IgD-negative memory B cell (primary cell): ENCODE results near the gene RAB11FIP3. TPM values are rescaled to one million over a fixed set of nuclear protein-coding genes. Genes with fewer than 3 reads are reported as not detected.
"Not testable (repeated sequence)": the region's sequence is repeated elsewhere in the genome, so short reads cannot be mapped to it uniquely, and the experiment has no call there.

ENCODE experiments used
- H3K27ac Mint-ChIP-seq, 3 donors: one replicate each; pipeline ENCODE4 v1.8.0; 2020 to 2022; ENCODE audit warnings: mild to moderate bottlenecking in 3 of 3, mixed read lengths in 3 of 3, moderate library complexity in 1 of 3
- H3K27me3 Mint-ChIP-seq: one replicate; pipeline ENCODE4 v1.8.0; 2021; ENCODE audit warnings: mixed read lengths
- H3K36me3 Mint-ChIP-seq: one replicate; pipeline ENCODE4 v1.8.0; 2020; ENCODE audit warnings: mild to moderate bottlenecking, mixed read lengths
- H3K4me1 Mint-ChIP-seq, 3 donors: one replicate each; pipeline ENCODE4 v1.8.0; 2020 to 2022; ENCODE audit warnings: mixed read lengths in 3 of 3, mild to moderate bottlenecking in 1 of 3
- H3K4me3 Mint-ChIP-seq, 4 donors: one replicate each; pipeline ENCODE4 v1.8.0; 2020 to 2022; ENCODE audit warnings: mild to moderate bottlenecking in 4 of 4, mixed read lengths in 4 of 4, moderate library complexity in 3 of 4
- H3K9me3 Mint-ChIP-seq, 3 donors: one replicate each; pipeline ENCODE4 v1.8.0; 2020 to 2021; ENCODE audit warnings: mixed read lengths in 3 of 3, mild to moderate bottlenecking in 1 of 3
- polyA plus RNA-seq: library from polyadenylated mRNA; unstranded; fragments of 300-500 nt; fragmentation: Illumina TruSeq; gene quantifications from one replicate; pipeline ENCODE4 v1.2.3, GENCODE V29; 2021

The RAB11FIP3 gene
- polyA plus RNA-seq, 1 donor from 2014 or later: 1.9 TPM

DNA sequence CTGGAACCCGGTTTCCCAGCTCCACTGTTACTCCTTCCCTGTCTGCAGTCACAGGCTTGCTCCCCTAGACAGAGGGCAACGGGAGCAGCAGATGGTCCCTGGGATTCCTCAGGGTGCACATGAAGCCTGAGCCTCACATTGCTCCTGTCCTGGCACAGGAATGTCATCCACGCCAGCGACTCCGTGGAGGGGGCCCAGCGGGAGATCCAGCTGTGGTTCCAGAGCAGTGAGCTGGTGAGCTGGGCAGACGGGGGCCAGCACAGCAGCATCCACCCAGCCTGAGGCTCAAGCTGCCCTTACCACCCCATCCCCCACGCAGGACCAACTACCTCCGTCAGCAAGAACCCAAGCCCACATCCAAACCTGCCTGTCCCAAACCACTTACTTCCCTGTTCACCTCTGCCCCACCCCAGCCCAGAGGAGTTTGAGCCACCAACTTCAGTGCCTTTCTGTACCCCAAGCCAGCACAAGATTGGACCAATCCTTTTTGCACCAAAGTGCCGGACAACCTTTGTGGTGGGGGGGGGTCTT lies 25.3 kb upstream of the RAB11FIP3 start:
- H3K4me3 Mint-ChIP-seq: peak overlapping the region; percentile 94 to 97 (median 97)
- H3K27me3 Mint-ChIP-seq: no peaks in the 10 kb centered on the region
- peak overlapping the region; percentile 95 to 99 (median 98) for H3K27ac Mint-ChIP-seq
- no peaks in the 10 kb centered on the region for H3K9me3 Mint-ChIP-seq
- H3K4me1 Mint-ChIP-seq: peaks cover 12 to 20% (median 17%) of the 10 kb centered on the region in 3 donors
- H3K36me3 Mint-ChIP-seq: peaks cover 2% of the 10 kb centered on the region

DNA sequence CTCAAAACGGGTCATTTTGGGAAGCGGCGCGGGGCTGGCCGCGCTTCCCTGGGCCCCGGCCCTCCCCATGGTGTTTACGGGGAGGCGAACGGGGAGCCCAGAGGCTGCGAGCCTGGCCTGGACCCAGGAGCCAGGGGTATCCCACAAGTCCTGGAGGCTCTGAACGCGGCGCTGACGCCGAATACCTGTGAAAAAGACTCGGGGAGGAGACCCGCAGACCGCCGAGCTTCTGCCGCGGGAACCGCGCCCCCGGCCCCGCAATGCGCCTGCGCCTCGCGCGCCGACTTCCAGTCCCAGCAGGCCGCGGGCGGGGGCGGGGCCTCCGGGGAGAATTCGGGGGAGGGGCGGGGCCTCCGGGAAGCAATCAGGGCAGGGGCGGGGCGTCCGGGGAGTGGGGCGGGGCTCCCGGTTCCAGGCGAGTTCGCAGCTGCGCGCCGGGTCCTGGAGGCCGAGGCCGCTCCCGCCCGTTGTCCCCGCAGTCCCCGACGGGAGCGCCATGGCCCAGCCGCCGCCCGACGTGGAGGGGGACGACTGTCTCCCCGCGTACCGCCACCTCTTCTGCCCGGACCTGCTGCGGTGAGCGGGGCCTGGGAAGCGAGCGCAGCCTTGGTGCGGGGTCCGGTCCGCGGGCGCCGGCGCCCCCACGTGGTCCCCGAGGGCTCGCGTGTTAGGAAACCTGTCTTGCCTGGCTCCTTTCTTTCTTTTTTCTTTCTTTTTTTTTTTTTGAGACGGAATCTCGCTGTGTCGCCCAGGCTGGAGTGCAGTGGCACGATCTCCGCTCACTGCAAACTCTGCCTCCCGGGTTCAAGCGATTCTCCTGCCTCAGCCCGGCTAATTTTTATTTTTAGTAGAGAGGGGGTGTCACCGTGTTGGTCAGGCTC lies 23.7 kb upstream of the RAB11FIP3 start, which contains the start of gene DECR2:
Gene DECR2 (plus strand): TSS at position 418 of the 881 bp plus-strand sequence. CDS start 79 bp downstream, at position 497.
- Mint-ChIP-seq H3K27ac (peak within 1 kb of the TSS; percentile 95 to 99 (median 98)), H3K27me3 (no peaks in the 10 kb centered on the region), H3K4me1 (peaks cover 2 to 8% (median 8%) of the 10 kb centered on the region in 3 donors), H3K36me3 (peaks cover under 1% of the 10 kb centered on the region), H3K9me3 (no peaks in the 10 kb centered on the region), H3K4me3 (peak within 1 kb of the TSS; percentile 94 to 97 (median 97))

GRCh38 chr16:404971-405486 lies 20.4 kb upstream of the RAB11FIP3 start:
- Mint-ChIP-seq H3K4me3 (peak overlapping the region in 1 of 4 donors; percentile 55), H3K36me3 (no peaks in the 10 kb centered on the region), H3K4me1 (peaks cover 0 to 6% (median 6%) of the 10 kb centered on the region in 3 donors), H3K27ac (peak overlapping the region in 1 of 3 donors; percentile 67), H3K9me3 (no peaks in the 10 kb centered on the region), H3K27me3 (no peaks in the 10 kb centered on the region)

- Mint-ChIP-seq H3K4me3 (peak overlapping the region in 1 of 4 donors; percentile 55), H3K27ac (no peak overlapping the region), H3K36me3 (no peaks in the 10 kb centered on the region), H3K9me3 (no peaks in the 10 kb centered on the region), H3K4me1 (no peaks in the 10 kb centered on the region), H3K27me3 (no peaks in the 10 kb centered on the region)
Observed at GRCh38 chr16:405548-406506, 19.6 kb upstream of the RAB11FIP3 start.

DNA sequence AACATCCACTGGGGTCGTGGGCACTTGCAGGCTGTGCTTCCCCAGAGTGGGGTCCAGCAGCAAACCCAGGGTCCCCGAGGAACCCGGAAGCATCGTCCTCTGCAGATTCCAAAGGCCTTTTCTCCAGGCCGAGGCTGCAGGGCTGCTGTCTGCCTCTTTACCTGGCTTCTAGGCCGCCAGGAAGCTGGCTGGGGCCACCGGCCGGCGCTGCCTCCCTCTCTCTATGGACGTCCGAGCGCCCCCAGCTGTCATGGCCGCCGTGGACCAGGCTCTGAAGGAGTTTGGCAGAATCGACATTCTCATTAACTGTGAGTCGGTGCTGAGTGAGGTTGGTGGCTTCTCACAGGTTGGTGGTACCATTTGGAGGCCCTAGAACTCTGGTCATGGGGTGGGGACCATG lies 18.2 kb upstream of the RAB11FIP3 start:
- Mint-ChIP-seq H3K4me1 (no peaks in the 10 kb centered on the region), H3K4me3 (no peak overlapping the region), H3K9me3 (no peaks in the 10 kb centered on the region), H3K27ac (no peak overlapping the region), H3K36me3 (no peaks in the 10 kb centered on the region), H3K27me3 (no peaks in the 10 kb centered on the region)

DNA sequence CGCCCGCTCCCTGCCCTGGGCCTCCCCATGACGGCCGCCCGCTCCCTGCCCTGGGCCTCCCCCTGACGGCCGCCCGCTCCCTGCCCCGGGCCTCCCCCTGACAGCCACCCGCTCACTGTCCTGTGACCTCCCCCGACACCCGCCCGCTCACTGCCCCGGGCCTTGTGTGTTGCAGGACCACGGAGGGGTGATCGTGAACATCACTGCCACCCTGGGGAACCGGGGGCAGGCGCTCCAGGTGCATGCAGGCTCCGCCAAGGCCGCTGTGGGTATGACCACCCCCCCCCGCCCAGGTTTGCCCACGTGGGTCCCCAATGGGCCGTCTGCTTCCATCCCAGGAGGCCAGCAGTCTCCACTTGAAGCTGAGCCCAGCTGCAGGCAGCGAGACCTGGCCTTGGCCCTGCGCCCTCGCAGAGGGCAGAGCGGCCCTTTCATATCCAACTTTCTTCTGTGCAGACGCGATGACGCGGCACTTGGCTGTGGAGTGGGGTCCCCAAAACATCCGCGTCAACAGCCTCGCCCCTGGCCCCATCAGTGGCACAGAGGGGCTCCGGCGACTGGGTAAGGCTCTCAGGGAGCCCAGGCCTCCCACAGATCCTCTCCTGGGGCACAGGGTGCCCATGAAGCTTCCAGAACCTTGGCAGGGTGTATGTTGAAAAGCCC lies 14.8 kb upstream of the RAB11FIP3 start:
- Mint-ChIP-seq H3K27me3 (no peaks in the 10 kb centered on the region), H3K4me1 (no peaks in the 10 kb centered on the region), H3K36me3 (no peaks in the 10 kb centered on the region), H3K9me3 (no peaks in the 10 kb centered on the region), H3K4me3 (no peak overlapping the region), H3K27ac (no peak overlapping the region)

- H3K9me3 Mint-ChIP-seq: no peaks in the 10 kb centered on the region
- H3K4me3 Mint-ChIP-seq: no peak overlapping the region
- H3K27ac Mint-ChIP-seq: no peak overlapping the region
- no peaks in the 10 kb centered on the region for H3K27me3 Mint-ChIP-seq
- H3K36me3 Mint-ChIP-seq: no peaks in the 10 kb centered on the region
- no peaks in the 10 kb centered on the region for H3K4me1 Mint-ChIP-seq
Observed at GRCh38 chr16:411576-412265, 13.7 kb upstream of the RAB11FIP3 start.

DNA sequence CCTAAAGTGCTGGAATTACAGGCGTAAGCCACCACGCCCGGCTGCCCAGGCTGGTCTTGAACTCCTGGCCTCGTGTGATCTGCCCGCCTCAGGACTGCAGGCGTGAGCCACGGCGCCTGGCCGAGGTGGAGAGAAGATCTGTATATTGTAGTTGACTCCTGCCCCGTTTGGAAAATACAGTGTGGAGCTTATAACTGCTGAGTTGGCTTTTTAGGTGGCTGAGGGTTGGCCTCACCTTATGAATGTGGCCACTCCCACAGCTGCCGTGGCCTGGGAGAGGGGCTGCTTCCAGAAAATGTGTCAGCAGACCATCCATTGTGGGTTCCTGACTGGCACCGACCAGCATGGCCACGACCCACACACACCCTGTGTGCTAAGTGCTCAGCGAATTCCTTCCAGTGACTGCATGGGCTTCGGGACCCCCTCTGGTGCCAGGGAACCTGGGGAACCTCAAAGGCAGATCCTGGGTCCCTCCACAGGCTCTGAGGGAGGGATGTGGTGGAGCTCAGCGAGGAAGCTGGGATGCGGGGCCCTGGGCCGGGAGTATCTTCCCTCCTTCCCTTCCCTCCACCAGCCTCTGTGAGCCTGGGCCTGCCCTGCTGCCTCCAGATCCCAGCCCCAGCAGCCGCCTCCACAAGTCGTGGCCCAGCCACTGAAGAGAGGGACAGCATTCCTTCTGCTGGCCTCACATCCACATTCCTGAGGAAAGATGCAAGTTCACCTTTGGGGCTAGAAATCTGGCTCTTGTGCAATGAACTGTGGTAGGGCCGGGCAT lies 10.9 kb upstream of the RAB11FIP3 start:
- Mint-ChIP-seq H3K4me1 (no peaks in the 10 kb centered on the region), H3K27ac (no peak overlapping the region), H3K4me3 (no peak overlapping the region), H3K36me3 (no peaks in the 10 kb centered on the region), H3K27me3 (no peaks in the 10 kb centered on the region), H3K9me3 (no peaks in the 10 kb centered on the region)

GRCh38 chr16:415170-415498 lies 10.3 kb upstream of the RAB11FIP3 start:
- not testable (repeated sequence) for H3K36me3 Mint-ChIP-seq, H3K9me3 Mint-ChIP-seq, H3K27ac Mint-ChIP-seq, H3K4me1 Mint-ChIP-seq, H3K4me3 Mint-ChIP-seq, H3K27me3 Mint-ChIP-seq

GRCh38 chr16:422179-422578 lies 3.3 kb upstream of the RAB11FIP3 start:
- H3K36me3 Mint-ChIP-seq, H3K27ac Mint-ChIP-seq, H3K9me3 Mint-ChIP-seq: not testable (repeated sequence)
- peaks cover 15% of the 10 kb centered on the region for H3K27me3 Mint-ChIP-seq
- H3K4me3 Mint-ChIP-seq: peak overlapping the region in 1 of 4 donors; percentile 55
- H3K4me1 Mint-ChIP-seq: peaks cover 8 to 11% (median 8%) of the 10 kb centered on the region in 3 donors

GRCh38 chr16:424033-424622 lies 1.3 kb upstream of the RAB11FIP3 start:
- Mint-ChIP-seq H3K27me3 (peaks cover 15% of the 10 kb centered on the region), H3K27ac (peak overlapping the region in 1 of 3 donors; percentile 92), H3K4me3 (peak overlapping the region; percentile 76 to 98 (median 92)), H3K36me3 (peaks cover 7% of the 10 kb centered on the region), H3K4me1 (peaks cover 16 to 23% (median 21%) of the 10 kb centered on the region in 3 donors), H3K9me3 (peaks cover 0 to 2% (median 0%) of the 10 kb centered on the region in 3 donors)

DNA sequence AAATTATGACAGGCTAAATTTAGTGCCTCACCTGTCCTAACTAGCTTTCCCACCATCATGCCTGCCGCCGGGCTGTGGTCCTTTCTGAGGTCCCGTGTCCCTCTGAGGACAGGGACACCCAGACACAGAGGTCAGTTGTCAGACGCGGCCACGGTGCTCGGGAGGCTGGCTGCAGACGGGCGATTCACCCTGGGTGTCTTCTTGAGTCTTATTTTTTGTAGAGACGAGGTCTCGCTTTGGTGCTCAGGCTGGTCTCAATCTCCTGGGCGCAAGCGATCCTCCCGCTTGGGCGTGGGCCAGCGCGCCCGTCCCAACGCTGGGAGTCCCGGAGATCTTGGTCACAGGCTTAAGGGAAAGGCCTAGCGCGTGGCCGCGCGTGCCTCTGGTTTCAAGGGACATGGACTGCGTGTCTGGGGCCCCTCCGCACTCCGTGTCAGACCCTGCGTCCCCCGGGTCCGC lies 797 bp upstream of the RAB11FIP3 start:
- peak overlapping the region in 1 of 3 donors; percentile 92 for H3K27ac Mint-ChIP-seq
- H3K36me3 Mint-ChIP-seq: peaks cover 7% of the 10 kb centered on the region
- peak overlapping the region; percentile 76 to 98 (median 92) for H3K4me3 Mint-ChIP-seq
- H3K9me3 Mint-ChIP-seq: peaks cover 0 to 2% (median 0%) of the 10 kb centered on the region in 3 donors
- H3K4me1 Mint-ChIP-seq: peaks cover 16 to 23% (median 21%) of the 10 kb centered on the region in 3 donors
- H3K27me3 Mint-ChIP-seq: peaks cover 15% of the 10 kb centered on the region

DNA sequence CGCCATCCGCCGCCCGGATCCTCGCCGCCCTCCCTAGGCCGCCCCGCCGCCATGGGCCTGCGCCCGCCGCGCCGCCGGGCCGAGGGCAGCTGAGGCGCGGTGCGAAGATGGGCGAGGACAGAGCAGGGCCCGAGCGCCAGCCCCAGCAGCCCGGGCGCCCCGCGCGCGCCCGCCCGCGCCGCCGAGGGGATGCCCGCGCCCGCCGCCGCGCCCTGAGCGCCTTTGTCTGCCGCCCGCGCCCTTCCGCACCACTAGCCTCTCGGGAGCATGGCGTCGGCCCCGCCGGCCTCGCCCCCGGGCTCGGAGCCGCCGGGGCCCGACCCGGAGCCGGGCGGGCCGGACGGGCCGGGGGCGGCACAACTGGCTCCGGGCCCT lies 278 bp downstream of the RAB11FIP3 start:
- Mint-ChIP-seq H3K4me1 (peaks cover 18 to 23% (median 23%) of the 10 kb centered on the region in 3 donors), H3K27me3 (peaks cover 13% of the 10 kb centered on the region), H3K27ac (no peak overlapping the region), H3K9me3 (peaks cover 0 to 2% (median 0%) of the 10 kb centered on the region in 3 donors), H3K36me3 (peaks cover 7% of the 10 kb centered on the region), H3K4me3 (peak overlapping the region; percentile 89 to 98 (median 96))
